Germinal center (tissue), 1 donor: ENCODE data around the gene CLECL1.
"Not testable (repeated sequence)": the region's sequence is repeated elsewhere in the genome, so short reads cannot be mapped to it uniquely, and the experiment has no call there.

Experiments
- DNase-seq: peaks from one replicate; pipeline ENCODE4 v3.0.0; 2012; ENCODE audit warnings: mixed read lengths, low spot score

CLECL1 gene

DNA sequence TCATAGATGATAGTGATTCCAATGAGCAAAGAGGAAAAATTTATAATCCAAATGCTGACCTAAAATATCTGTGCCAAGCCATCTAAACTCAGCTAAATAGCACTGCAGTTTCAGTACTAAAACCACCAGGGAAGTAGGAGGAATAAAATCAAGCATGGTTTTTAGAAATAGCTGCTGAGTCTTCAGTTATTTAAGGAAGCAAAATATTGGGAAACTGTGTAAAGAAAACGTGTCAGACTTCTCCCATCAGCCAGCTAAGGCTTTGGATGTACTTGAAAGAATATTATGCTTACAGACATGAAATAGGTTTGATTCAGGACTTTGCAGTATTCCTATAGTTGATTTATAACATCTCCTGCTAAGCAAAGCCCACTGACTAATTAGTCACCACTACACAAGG, 38.7 kb downstream of the CLECL1 start:
- no peak for DNase-seq

GRCh38 chr12:9692909-9693308, 40.0 kb downstream of the CLECL1 start:
- no peak for DNase-seq

DNA sequence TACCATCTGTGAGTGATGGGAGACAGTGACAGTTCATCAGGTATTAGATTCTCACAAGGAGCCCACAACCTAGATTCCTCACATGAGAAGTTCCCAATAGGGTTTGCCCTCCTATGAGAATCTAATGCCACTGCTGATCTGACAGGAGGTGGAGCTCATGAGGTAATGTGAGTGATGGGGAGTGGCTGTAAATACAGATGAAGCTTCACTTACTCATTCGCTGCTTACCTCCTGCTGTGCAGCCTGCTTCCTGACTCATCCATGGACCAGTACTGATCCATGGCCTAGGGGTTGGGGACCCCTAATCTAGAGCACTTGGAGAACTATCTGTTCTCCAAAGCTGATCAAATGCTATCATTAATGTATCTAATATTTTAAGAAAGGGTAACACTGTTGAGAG, 45.7 kb downstream of the CLECL1 start:
- no peak for DNase-seq

GRCh38 chr12:9685915-9686314, 47.0 kb downstream of the CLECL1 start:
- DNase-seq: no peak

DNA sequence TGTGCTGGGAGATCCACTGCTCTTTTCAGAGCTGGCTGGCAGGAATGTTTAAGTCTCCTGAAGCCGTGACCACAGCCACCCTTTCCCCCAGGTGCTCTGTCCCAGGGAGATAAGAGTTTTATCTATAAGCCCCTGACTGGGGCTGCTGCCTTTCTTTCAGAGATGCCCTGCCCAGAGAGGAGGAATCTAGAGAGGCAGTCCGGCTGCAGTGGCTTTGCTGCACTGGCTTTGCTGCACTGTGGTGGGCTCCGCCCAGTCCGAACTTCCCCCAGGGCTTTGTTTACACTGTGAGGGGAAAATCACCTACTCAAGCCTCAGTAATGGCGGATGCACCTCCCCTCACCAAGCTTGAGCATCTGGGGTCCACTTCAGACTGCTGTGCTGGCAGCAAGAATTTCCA, 47.5 kb downstream of the CLECL1 start:
- not testable (repeated sequence) for DNase-seq

DNA sequence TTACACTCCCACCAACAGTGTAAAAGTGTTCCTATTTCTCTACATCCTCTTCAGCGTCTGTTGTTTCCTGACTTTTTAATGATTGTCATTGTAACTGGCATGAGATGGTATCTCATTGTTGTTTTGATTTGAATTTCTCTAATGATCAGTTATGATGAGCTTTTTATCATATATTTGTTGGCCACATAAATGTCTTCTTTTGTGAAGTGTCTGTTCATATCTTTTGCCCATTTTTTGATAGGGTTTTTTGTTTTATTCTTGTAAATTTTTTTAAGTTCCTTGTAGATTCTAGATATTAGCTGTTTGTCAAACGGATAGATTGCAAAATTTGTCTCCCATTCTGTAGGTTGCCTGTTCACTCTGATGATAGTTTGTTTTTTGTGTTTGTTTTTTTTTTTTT, 49.9 kb downstream of the CLECL1 start:
- not testable (repeated sequence) for DNase-seq

GRCh38 chr12:9682508-9682907, 50.4 kb downstream of the CLECL1 start:
- not testable (repeated sequence) for DNase-seq

- DNase-seq: no peak
Observed at GRCh38 chr12:9674226-9674590, 58.7 kb downstream of the CLECL1 start.

DNA sequence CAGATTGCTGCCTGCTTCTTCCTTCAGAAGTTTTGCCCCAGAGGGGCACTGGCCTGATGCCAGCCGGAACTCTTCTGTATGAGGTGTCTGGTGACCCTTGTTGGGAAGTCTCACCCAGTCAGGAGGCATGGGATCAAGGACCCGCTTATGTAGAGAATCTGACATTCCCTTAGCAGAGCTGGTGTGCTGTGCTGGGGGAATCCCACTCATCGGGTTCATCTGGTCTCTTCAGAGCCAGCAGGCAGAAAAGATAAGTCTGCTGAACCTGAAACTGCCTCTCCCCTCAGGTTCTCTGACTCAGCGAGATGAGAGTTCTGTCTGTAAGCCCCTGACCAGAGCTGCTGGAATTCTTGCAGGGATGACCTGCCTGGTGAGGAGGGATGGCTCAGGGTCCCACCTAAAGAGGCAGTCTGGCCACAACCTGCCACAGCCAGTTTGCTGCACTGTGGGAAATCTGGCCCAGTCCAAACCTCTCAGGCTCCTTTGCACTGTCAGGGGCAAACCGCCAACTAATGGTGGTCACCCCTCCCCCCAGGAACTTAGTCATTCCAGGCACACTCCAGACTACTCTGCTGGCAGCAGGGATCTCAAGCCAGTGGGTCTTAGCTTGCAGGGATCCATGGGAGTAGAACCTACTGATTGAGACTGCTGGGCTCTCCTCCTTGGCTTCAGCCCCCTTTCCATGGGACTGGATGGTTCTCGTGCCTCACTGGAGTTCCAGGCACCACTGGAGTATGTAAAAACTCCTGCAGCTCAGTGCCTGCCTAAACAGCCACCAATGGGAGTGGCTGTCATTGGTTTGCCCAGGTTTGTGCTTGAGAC, 59.3 kb downstream of the CLECL1 start:
- DNase-seq: no peak
